Airway epithelial cell (primary cell): ENCODE measurements around the gene RPEL1. TPM values are rescaled to one million over a fixed set of nuclear protein-coding genes. Genes with fewer than 3 reads are reported as not detected.

Source experiments
- total RNA-seq: library from RNA; depleted of rRNA; stranded (reverse); fragments of >200 nt; gene quantifications from 2 replicates; pipeline ENCODE4 v1.2.3, GENCODE V29; 2015

The RPEL1 gene
- not detected in 2 replicates for total RNA-seq

DNA sequence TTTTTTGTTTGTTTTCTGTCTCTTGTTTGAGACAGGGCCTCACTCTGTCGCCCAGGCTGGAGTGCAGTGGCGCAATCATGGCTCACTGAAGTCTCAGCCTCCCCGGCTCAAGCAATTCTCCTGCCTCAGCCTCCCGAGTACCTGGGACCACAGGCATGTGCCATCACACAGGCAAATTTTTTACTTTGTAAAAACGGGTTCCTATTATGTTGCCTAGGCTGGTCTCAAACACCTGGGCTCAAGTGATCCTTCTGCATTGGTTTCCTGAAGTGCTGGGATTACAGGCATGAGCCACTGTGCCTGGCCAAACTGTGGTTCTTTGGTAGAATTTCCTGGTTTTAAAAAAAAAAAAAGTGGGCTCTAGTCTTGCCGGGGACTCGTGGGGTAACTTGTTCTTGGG is at the start of gene RPEL1:
TSS of gene RPEL1 (plus strand) at position 301 of the 400 bp plus-strand sequence. CDS start 110 bp downstream, outside the sequence.

DNA sequence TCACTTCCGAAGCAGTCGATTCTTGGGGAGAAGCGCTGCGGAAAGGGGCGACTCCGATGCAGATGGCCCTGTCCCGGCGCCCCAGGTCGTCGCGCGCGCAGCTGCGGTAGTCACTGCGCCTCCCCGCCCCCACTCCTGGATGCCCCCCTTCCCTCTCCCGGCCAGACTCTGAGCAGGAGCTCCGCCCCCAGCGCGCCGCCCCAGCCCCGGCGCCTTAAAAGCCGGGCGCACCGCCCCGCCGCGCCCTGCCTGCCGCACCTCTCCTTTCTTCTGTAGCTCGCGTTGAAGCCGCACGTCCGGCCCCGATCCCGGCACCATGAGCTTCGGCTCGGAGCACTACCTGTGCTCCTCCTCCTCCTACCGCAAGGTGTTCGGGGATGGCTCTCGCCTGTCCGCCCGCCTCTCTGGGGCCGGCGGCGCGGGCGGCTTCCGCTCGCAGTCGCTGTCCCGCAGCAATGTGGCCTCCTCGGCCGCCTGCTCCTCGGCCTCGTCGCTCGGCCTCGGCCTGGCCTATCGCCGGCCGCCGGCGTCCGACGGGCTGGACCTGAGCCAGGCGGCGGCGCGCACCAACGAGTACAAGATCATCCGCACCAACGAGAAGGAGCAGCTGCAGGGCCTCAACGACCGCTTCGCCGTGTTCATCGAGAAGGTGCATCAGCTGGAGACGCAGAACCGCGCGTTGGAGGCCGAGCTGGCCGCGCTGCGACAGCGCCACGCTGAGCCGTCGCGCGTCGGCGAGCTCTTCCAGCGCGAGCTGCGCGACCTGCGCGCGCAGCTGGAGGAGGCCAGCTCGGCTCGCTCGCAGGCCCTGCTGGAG is 31.4 kb downstream of the RPEL1 start, which contains the start of gene INA:
TSS of gene INA (plus strand) at position 243 of the 817 bp plus-strand sequence. CDS start at position 317, 74 bp downstream.

Other genes with a start within 250 kb of the RPEL1 start
- gene NT5C2, start 52.6 kb upstream of the RPEL1 start, total RNA-seq: 49.7 and 62.6 TPM in 2 replicates
- gene INA, start 31.3 kb downstream of the RPEL1 start, total RNA-seq: 2.4 and 3.7 TPM in 2 replicates
- gene PCGF6, start 105.3 kb downstream of the RPEL1 start, total RNA-seq: 10.9 and 11.8 TPM in 2 replicates
- gene TAF5, start 122.1 kb downstream of the RPEL1 start, total RNA-seq: 5.5 and 5.6 TPM in 2 replicates
- 356 and 617 TPM in 2 replicates for gene ATP5MK, start 150.6 kb downstream of the RPEL1 start, total RNA-seq
- gene PDCD11, start 150.7 kb downstream of the RPEL1 start, total RNA-seq: 29.4 and 39.4 TPM in 2 replicates
- gene CALHM2, start 206.5 kb downstream of the RPEL1 start, total RNA-seq: 0.79 and 1.7 TPM in 2 replicates
- not detected in 2 replicates for gene CALHM1, start 213.0 kb downstream of the RPEL1 start, total RNA-seq
- not detected in 2 replicates for gene CALHM3, start 233.4 kb downstream of the RPEL1 start, total RNA-seq
- 0.23 and 0.35 TPM in 2 replicates for gene NEURL1, start 247.8 kb downstream of the RPEL1 start, total RNA-seq